Calu3 (cell line): Measurements from ENCODE around the gene FANCD2. TPM values are rescaled to one million over a fixed set of nuclear protein-coding genes. Genes with fewer than 3 reads are reported as not detected.
"Not testable (repeated sequence)": the region's sequence is repeated elsewhere in the genome, so short reads cannot be mapped to it uniquely, and the experiment has no call there.

Experiments used
- BruUV-seq: library from RNA; stranded (reverse); fragments of 400-500 nt; replicated peaks from 2 replicates; lab custom pipeline; 2021; lab: Mats Ljungman, UMichigan
- CTCF ChIA-PET: fragments of 300-600 bp; sonication (Branson Sonifier 250); formaldehyde crosslinking; loops from one replicate; lab custom pipeline; 2022; ENCODE audit warnings: antibody characterized with exemption; lab: Charles Lee
- DNase-seq: peaks from one replicate; pipeline ENCODE4 v3.0.0; 2022
- H3K27ac Mint-ChIP-seq: one replicate; pipeline ENCODE4 v1.8.0; 2022; ENCODE audit warnings: mixed read lengths; ENCODE audit not compliant: unreplicated experiment
- H3K27me3 Mint-ChIP-seq: one replicate; pipeline ENCODE4 v1.8.0; 2022; ENCODE audit warnings: mixed read lengths; ENCODE audit not compliant: unreplicated experiment
- H3K36me3 Mint-ChIP-seq: one replicate; pipeline ENCODE4 v1.8.0; 2022; ENCODE audit warnings: mild to moderate bottlenecking, moderate library complexity, mixed read lengths; ENCODE audit not compliant: insufficient read depth, unreplicated experiment
- H3K4me1 Mint-ChIP-seq: one replicate; pipeline ENCODE4 v1.8.0; 2022; ENCODE audit warnings: mild to moderate bottlenecking, low read depth, mixed read lengths; ENCODE audit not compliant: unreplicated experiment
- H3K4me3 Mint-ChIP-seq: one replicate; pipeline ENCODE4 v1.8.0; 2022; ENCODE audit warnings: mild to moderate bottlenecking, low read depth, moderate library complexity, mixed read lengths; ENCODE audit not compliant: unreplicated experiment
- H3K9me3 Mint-ChIP-seq: one replicate; pipeline ENCODE4 v1.8.0; 2022; ENCODE audit warnings: low read depth, mixed read lengths; ENCODE audit not compliant: unreplicated experiment
- CTCF ChIP-seq: fragments of 200-600 bp; IDR thresholded peaks from one replicate; pipeline ENCODE4 v1.8.0; 2022; ENCODE audit warnings: antibody characterized with exemption; ENCODE audit not compliant: unreplicated experiment
- intact Hi-C: fragments of 100-400 bp; cut with micrococcal nuclease; formaldehyde crosslinking; loops from one replicate; pipeline ENCODE4 v1.10.0; 2022; ENCODE audit not compliant: unreplicated experiment
- total RNA-seq: library from RNA; stranded (reverse); gene quantifications from 2 replicates; pipeline ENCODE4 v1.2.3, GENCODE V29; 2022

The FANCD2 gene
- total RNA-seq, 1 experiment from 2014 or later = 40.3 TPM

DNA sequence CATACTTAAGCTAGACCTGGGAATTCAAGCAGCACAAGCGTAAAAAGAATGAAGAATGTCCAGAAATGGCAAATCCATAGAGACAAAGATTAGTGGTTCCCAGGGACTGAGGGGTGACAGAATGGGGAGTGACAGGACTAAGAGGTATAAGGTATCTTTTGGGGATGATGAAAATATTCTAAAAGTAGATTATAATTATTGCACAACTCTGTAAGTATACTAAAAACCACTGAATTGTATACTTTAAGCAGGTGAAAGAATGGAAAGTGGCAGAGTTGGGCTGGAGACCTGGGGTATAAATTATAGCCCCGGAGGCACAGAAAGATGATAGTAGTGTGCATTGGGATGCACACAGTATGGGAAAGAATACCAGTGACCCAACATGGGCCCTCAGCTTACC lies 94.8 kb downstream of the FANCD2 start:
- CTCF ChIA-PET = no interaction called here
- peaks cover 48% of the 10 kb centered on the region for H3K36me3 Mint-ChIP-seq

DNA sequence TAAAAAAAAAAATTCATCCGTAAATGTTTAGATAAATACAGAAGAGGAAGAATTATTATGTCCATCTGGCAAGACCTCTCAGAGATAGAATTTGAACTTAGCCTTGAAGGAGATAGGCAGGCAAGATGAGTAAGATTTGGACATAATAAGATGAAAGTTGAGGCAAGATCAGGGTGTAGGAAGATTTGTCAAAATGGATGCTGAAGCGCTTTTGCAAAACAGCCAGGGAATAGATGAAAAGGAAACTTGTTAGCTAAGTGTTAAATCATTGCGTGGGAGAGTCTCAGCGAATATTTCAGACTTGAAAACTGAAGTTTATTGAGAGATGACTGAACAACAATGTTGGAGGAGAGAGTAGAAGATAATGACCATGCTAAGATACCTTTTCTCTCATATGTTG lies 96.5 kb downstream of the FANCD2 start:
- intact Hi-C loops = no loop called here

More for the DNA sequence above, 94.8 kb downstream of the FANCD2 start:
- Mint-ChIP-seq H3K27ac (no peak overlapping the region), H3K9me3 (peaks cover 2% of the 10 kb centered on the region), H3K27me3 (no peaks in the 10 kb centered on the region), H3K4me1 (no peaks in the 10 kb centered on the region), H3K4me3 (no peak overlapping the region)
- intact Hi-C loops = no loop called here
- BruUV-seq = no TSS peak
- no peak for TF ChIP-seq CTCF
- DNase-seq = no peak

DNA sequence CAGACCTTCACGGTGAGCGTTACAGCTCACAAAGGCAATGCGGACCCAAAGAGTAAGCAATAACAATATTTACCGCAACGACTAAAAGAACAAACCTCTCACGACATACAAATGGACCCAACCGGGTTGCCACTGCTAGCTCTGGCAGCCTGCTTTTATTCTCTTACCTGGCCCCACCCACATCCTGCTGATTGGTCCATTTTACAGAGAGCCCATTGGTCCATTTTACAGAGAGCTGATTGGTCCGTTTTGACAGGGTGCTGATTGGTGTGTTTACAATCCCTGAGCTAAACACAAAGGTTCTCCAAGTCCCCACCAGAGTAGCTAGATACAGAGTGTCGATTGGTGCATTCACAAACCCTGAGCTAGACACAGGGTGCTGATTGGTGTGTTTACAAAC lies 109.6 kb downstream of the FANCD2 start:
- H3K4me1 Mint-ChIP-seq, H3K4me3 Mint-ChIP-seq, H3K36me3 Mint-ChIP-seq, CTCF ChIA-PET, intact Hi-C loops, H3K27ac Mint-ChIP-seq, BruUV-seq, H3K9me3 Mint-ChIP-seq, H3K27me3 Mint-ChIP-seq, DNase-seq: not testable (repeated sequence)

More for the DNA sequence above, 96.5 kb downstream of the FANCD2 start:
- H3K9me3 Mint-ChIP-seq = peaks cover 2% of the 10 kb centered on the region
- H3K4me3 Mint-ChIP-seq = no peak overlapping the region
- CTCF ChIA-PET = no interaction called here
- no peaks in the 10 kb centered on the region for H3K27me3 Mint-ChIP-seq
- H3K36me3 Mint-ChIP-seq = peaks cover 46% of the 10 kb centered on the region
- DNase-seq = no peak
- BruUV-seq = no TSS peak
- no peaks in the 10 kb centered on the region for H3K4me1 Mint-ChIP-seq
- no peak overlapping the region for H3K27ac Mint-ChIP-seq
- no peak for TF ChIP-seq CTCF

DNA sequence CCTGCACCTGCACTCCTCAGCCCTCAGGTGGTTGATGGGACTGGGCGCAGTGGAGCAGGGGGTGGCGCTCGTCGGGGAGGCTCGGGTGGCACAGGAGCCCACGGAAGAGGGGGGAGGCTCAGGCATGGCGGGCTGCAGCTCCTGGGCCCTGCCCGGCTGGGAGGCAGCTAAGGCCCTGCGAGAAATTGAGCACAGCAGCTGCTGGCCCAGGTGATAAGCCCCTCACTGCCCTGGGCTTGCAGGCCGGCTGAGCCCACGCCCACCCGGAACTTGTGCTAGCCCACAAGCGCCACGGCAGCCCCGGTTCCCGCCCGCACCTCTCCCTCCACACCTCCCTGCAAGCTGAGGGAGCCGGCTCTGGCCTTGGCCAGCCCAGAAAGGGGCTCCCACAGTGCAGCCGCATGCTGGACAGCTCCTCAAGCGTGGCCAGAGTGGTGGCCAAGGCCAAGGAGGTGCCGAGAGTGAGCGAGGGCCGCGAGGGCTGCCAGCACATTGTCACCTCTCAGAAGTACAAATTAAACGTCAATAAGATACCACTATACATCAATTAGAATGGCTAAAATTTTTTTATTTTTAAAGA lies 110.3 kb downstream of the FANCD2 start:
- no peak for DNase-seq
- BruUV-seq = no TSS peak
- intact Hi-C loops = no loop called here
- Mint-ChIP-seq H3K9me3 (no peaks in the 10 kb centered on the region), H3K27ac (no peak overlapping the region), H3K36me3 (peaks cover 5% of the 10 kb centered on the region), H3K4me3 (no peak overlapping the region), H3K27me3 (no peaks in the 10 kb centered on the region), H3K4me1 (no peaks in the 10 kb centered on the region)
- CTCF ChIA-PET = no interaction called here
- TF ChIP-seq CTCF = no peak

DNA sequence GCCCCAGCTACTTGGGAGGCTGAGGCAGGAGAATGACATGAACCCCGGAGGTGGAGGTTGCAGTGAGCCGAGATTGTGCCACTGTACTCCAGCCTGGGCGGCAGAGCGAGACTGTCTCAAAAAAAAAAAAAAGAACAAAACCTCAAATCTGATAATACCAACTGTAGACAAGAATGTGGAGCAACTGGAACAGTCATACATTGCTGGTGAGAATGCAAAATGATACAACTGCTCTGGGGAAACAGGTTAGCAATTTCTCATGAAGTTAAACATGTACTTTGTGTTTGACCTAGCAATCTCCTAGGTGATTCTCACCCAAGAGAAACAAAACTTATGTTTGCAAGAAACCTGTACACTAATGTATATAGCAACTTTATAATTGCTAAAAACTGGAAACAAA lies 110.9 kb downstream of the FANCD2 start:
- H3K4me3 Mint-ChIP-seq = no peak overlapping the region
- no peak for DNase-seq
- peaks cover 11% of the 10 kb centered on the region for H3K36me3 Mint-ChIP-seq
- CTCF ChIA-PET = no interaction called here
- H3K4me1 Mint-ChIP-seq = no peaks in the 10 kb centered on the region
- no TSS peak for BruUV-seq
- no peaks in the 10 kb centered on the region for H3K9me3 Mint-ChIP-seq
- H3K27ac Mint-ChIP-seq = no peak overlapping the region
- TF ChIP-seq CTCF = no peak
- intact Hi-C loops = no loop called here
- no peaks in the 10 kb centered on the region for H3K27me3 Mint-ChIP-seq
